DOHH2 (cell line): ENCODE measurements around the gene TLR9.

ENCODE experiments used
- H3F3A ChIP-seq: fragments of 200-600 bp; sonication (generic), shearing (Covaris generic); 2 replicates; pipeline ENCODE4 v1.6.0; 2016; ENCODE audit warnings: antibody characterized with exemption, mild to moderate bottlenecking; ENCODE audit not compliant: control insufficient read depth, insufficient read depth
- H3K27ac ChIP-seq: fragments of 200-600 bp; sonication (generic); 2 replicates; pipeline ENCODE4 v1.5.1; 2014; ENCODE audit warnings: low read depth, mild to moderate bottlenecking, low read length, moderate library complexity
- H3K27me3 ChIP-seq: fragments of 200-600 bp; sonication (generic); 2 replicates; pipeline ENCODE4 v1.6.1; 2014; ENCODE audit warnings: mild to moderate bottlenecking, low read length, mixed read lengths; ENCODE audit not compliant: control insufficient read depth
- H3K36me3 ChIP-seq: fragments of 200-600 bp; sonication (generic); 2 replicates; pipeline ENCODE4 v1.6.1; 2014; ENCODE audit warnings: mild to moderate bottlenecking, low read length, moderate library complexity, mixed read lengths; ENCODE audit not compliant: control insufficient read depth
- H3K4me1 ChIP-seq: fragments of 200-600 bp; sonication (generic); 2 replicates; pipeline ENCODE4 v1.6.1; 2014; ENCODE audit warnings: mild to moderate bottlenecking, low read length, mixed read lengths; ENCODE audit not compliant: control insufficient read depth
- H3K4me2 ChIP-seq: fragments of 200-600 bp; sonication (generic); 2 replicates; pipeline ENCODE4 v1.6.0; 2014; ENCODE audit warnings: mild to moderate bottlenecking, low read length, moderate library complexity
- H3K4me3 ChIP-seq: fragments of 200-600 bp; sonication (generic); 2 replicates; pipeline ENCODE4 v1.5.1; 2014; ENCODE audit warnings: mild to moderate bottlenecking, low read length, mixed read lengths
- H3K79me2 ChIP-seq: fragments of 200-600 bp; sonication (generic); 2 replicates; pipeline ENCODE4 v1.6.1; 2014; ENCODE audit warnings: mild to moderate bottlenecking, low read length, mixed read lengths; ENCODE audit not compliant: control insufficient read depth
- H3K9me2 ChIP-seq: fragments of 200-600 bp; sonication (generic); replicated peaks from 2 replicates; pipeline ENCODE4 v1.6.1; 2014; ENCODE audit warnings: mild to moderate bottlenecking, low read length, mixed read lengths; ENCODE audit not compliant: control insufficient read depth
- H3K9me3 ChIP-seq: fragments of 200-600 bp; sonication (generic); 2 replicates; pipeline ENCODE4 v1.6.1; 2014; ENCODE audit warnings: antibody characterized with exemption, low read length, mixed read lengths; ENCODE audit not compliant: control insufficient read depth, insufficient read depth
- H4K20me1 ChIP-seq: fragments of 200-600 bp; sonication (generic); 2 replicates; pipeline ENCODE4 v1.6.0; 2014; ENCODE audit warnings: low read depth, mild to moderate bottlenecking, antibody characterized with exemption, low read length, moderate library complexity; ENCODE audit not compliant: control insufficient read depth, insufficient read depth
- EZH2phosphoT487 ChIP-seq: fragments of 200-600 bp; sonication (generic); IDR thresholded peaks from 2 replicates; pipeline ENCODE4 v1.6.1; 2017; ENCODE audit warnings: borderline replicate concordance, mild to moderate bottlenecking, antibody characterized with exemption, low read length, moderate library complexity, mixed read lengths
- TF ChIP-seq, protein P1 (sequence below): fragments of 200-600 bp; sonication (generic); IDR thresholded peaks from one replicate; pipeline ENCODE4 v1.5.1; 2014; ENCODE audit warnings: antibody characterized with exemption, mild to moderate bottlenecking, low read depth, low read length; ENCODE audit not compliant: poor library complexity, severe bottlenecking

Gene TLR9

DNA sequence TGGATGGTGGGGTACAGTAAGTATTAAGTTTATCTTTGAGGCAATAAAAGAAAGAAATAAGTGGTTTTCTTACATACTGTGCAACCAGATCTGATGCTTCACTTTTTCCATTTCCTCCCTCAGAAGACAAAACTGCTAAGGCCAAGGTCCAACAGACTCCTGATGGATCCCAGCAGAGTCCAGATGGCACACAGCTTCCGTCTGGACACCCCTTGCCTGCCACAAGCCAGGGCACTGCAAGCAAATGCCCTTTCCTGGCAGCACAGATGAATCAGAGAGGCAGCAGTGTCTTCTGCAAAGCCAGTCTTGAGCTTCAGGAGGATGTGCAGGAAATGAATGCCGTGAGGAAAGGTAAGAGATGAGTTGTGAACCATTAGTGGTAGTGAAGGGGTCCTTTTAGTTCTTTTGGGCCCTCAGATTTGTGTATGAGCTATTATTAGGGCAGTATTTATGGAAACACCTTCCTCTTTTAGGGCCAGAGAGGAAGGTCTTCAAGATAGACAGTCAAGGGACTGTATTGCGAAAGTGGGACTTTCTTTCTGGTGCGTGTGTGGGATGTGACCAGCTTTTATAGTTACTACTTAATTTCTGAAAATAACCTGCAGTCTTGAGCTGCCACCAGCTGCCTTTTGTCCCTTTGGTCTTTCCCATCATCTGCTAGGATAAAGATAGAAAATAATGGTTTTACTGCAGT lies 22.9 kb downstream of the TLR9 start:
- H3K4me1 ChIP-seq: peaks cover 36% of the 10 kb centered on the region
- no peak overlapping the region for H3K27ac ChIP-seq
- peak overlapping the region; percentile 48 for H3K4me2 ChIP-seq
- no peaks in the 10 kb centered on the region for H3K9me2 ChIP-seq
- no peaks in the 10 kb centered on the region for H3F3A ChIP-seq
- H3K9me3 ChIP-seq: no peaks in the 10 kb centered on the region
- H3K36me3 ChIP-seq: peaks cover 86% of the 10 kb centered on the region
- H3K27me3 ChIP-seq: no peaks in the 10 kb centered on the region
- no peaks in the 10 kb centered on the region; the same call in 1 of the 2 replicates for H4K20me1 ChIP-seq
- H3K79me2 ChIP-seq: peaks cover 16% of the 10 kb centered on the region
- TF ChIP-seq, protein P1, sequence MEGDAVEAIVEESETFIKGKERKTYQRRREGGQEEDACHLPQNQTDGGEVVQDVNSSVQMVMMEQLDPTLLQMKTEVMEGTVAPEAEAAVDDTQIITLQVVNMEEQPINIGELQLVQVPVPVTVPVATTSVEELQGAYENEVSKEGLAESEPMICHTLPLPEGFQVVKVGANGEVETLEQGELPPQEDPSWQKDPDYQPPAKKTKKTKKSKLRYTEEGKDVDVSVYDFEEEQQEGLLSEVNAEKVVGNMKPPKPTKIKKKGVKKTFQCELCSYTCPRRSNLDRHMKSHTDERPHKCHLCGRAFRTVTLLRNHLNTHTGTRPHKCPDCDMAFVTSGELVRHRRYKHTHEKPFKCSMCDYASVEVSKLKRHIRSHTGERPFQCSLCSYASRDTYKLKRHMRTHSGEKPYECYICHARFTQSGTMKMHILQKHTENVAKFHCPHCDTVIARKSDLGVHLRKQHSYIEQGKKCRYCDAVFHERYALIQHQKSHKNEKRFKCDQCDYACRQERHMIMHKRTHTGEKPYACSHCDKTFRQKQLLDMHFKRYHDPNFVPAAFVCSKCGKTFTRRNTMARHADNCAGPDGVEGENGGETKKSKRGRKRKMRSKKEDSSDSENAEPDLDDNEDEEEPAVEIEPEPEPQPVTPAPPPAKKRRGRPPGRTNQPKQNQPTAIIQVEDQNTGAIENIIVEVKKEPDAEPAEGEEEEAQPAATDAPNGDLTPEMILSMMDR: no peak
- H3K4me3 ChIP-seq: peak overlapping the region; percentile 25; the same call in 1 of the 2 replicates

DNA sequence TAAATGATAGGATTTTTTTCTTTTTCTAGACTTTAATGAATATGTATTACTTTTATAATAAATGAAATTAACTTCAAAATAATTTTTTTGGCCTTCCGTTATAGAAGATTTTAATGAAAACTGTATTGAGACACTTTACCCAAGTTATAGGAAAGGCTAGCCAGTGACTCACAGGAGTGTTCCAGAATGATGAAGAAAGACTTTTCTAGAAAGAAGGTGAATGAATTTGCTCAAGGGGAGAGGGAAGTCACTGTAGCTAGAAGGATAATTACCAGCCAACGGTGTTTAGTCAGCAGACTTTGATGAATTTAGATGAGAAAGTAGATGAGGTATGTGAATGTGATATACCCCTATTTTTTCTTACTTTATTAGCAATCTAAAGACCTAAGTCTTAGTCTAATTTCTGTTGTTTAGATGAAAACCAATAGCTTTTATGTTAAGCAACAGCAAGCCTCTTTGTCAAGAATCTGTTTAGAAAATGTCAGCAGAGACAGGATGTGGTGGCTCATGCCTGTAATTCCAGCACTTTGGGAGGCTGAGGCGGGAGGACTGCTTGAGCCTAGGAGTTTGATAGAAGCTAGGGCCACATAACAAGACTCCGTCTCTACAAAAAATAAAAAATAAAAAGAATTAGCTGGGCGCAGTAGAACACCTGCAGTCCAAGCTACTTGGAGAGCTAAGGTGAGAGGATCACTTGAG lies 24.3 kb downstream of the TLR9 start:
- no peaks in the 10 kb centered on the region for H3K9me3 ChIP-seq
- H3K9me2 ChIP-seq: no peaks in the 10 kb centered on the region
- H4K20me1 ChIP-seq: no peaks in the 10 kb centered on the region; the same call in 1 of the 2 replicates
- no peak overlapping the region for H3K4me3 ChIP-seq
- H3K36me3 ChIP-seq: peaks cover 76% of the 10 kb centered on the region
- no peaks in the 10 kb centered on the region for H3K27me3 ChIP-seq
- peaks cover 16% of the 10 kb centered on the region for H3K79me2 ChIP-seq
- no peaks in the 10 kb centered on the region for H3F3A ChIP-seq
- peaks cover 43% of the 10 kb centered on the region for H3K4me1 ChIP-seq
- H3K4me2 ChIP-seq: no peak overlapping the region
- H3K27ac ChIP-seq: no peak overlapping the region
- TF ChIP-seq, protein P1: no peak
- no peak for TF ChIP-seq EZH2phosphoT487

DNA sequence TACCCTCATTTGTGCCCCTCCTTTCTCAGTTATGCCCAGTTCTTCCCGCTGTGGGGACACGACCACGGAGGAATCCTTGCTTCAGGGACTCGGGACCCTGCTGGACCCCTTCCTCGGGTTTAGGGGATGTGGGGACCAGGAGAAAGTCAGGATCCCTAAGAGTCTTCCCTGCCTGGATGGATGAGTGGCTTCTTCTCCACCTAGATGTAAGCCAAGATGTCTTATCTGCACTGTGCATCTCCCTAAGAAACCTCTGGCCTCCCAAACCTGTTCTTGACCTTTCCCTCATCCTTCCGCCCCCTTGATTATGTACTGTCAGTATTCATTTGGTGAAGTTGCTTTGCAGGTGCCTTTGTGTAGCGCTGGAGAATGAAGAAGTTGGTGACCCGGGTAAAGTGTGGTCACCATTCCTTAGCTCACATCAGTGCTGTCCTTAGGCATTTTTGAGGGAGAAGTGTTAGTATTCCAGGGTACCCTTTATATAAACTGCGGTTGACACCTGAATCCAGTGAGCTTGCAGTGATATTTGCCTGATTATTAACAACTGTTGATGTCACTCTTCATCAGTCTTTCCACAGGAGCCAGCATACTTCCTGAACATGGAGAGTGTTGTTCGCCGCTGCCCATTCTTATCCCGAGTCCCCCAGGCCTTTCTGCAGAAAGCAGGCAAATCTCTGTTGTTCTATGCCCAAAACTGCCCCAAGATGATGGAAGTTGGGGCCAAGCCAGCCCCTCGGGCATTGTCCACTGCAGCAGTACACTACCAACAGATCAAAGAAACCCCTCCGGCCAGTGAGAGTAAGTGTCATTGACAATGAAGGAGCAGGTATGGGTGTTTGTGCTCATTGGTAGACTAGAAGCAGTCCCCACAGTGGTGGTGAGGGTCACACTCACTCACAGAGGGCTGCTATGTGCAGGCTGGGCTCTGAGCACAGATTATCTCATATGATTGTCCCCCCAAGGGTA lies 26.5 kb downstream of the TLR9 start:
- Histone ChIP-seq H3K27me3 (no peaks in the 10 kb centered on the region), H3K4me3 (peak overlapping the region; percentile 93), H3F3A (no peaks in the 10 kb centered on the region), H3K79me2 (peaks cover 16% of the 10 kb centered on the region), H3K4me2 (peak overlapping the region; percentile 97), H3K9me2 (no peaks in the 10 kb centered on the region), H3K36me3 (peaks cover 54% of the 10 kb centered on the region), H3K9me3 (no peaks in the 10 kb centered on the region), H3K27ac (no peak overlapping the region; the same call in 1 of the 2 replicates), H3K4me1 (peaks cover 43% of the 10 kb centered on the region), H4K20me1 (no peaks in the 10 kb centered on the region; the same call in 1 of the 2 replicates)
- TF ChIP-seq, protein P1: no peak
- no peak for TF ChIP-seq EZH2phosphoT487
